Uterus (tissue), 4 donors: Measurements from ENCODE around the gene ELL3. TPM values are rescaled to one million over a fixed set of nuclear protein-coding genes. Genes with fewer than 3 reads are reported as not detected.

ENCODE experiments used
- DNase-seq, 2 donors: peaks; one replicate each; pipeline ENCODE4 v3.0.0-alpha.2; 2019 to 2020
- H3K27ac ChIP-seq, 2 donors: fragments of 200-600 bp; sonication (generic); 1 replicate in 1 of 2; 2 replicates in 1 of 2; pipeline ENCODE4 v1.5.1; 2016 to 2018
- H3K27me3 ChIP-seq, 2 donors: fragments of 200-600 bp; sonication (generic); one replicate each; pipeline ENCODE4 v1.5.1; 2018 to 2019; ENCODE audit warnings: control low read depth in 1 of 2
- H3K36me3 ChIP-seq, 2 donors: fragments of 200-600 bp; sonication (generic); one replicate each; pipeline ENCODE4 v1.5.1; 2019; ENCODE audit warnings: control low read depth in 1 of 2
- H3K4me1 ChIP-seq, 2 donors: fragments of 200-600 bp; sonication (generic); one replicate each; pipeline ENCODE4 v1.5.1; 2018 to 2019; ENCODE audit warnings: control low read depth in 1 of 2
- H3K4me3 ChIP-seq, 2 donors: fragments of 200-600 bp; sonication (generic); 1 replicate in 1 of 2; 2 replicates in 1 of 2; pipeline ENCODE4 v1.5.1; 2018 to 2019; ENCODE audit warnings: mild to moderate bottlenecking in 1 of 2
- H3K9me3 ChIP-seq, 2 donors: fragments of 200-600 bp; sonication (generic); one replicate each; pipeline ENCODE4 v1.5.1; 2019; ENCODE audit warnings: control low read depth in 1 of 2
- CTCF ChIP-seq, 4 experiments: fragments of 200-600 bp in 2 of 4; fragments of 450-650 bp in 2 of 4; sonication (generic) in 2 of 4; IDR thresholded peaks; one replicate each; pipeline ENCODE4 v1.5.1; 2016 to 2019; ENCODE audit warnings: antibody characterized with exemption in 4 of 4, mild to moderate bottlenecking in 2 of 4, moderate library complexity in 1 of 4
- POLR2A ChIP-seq, 2 donors: fragments of 450-650 bp; IDR thresholded peaks; one replicate each; pipeline ENCODE4 v1.6.1; 2016; ENCODE audit warnings: antibody characterized with exemption in 2 of 2, mild to moderate bottlenecking in 1 of 2, moderate library complexity in 1 of 2
- intact Hi-C: fragments of 100-400 bp; cut with DNase I; formaldehyde crosslinking; loops from one replicate; pipeline ENCODE4 v1.15.1; 2023; ENCODE audit warnings: low total_unique reads
- total RNA-seq, 4 donors: library from RNA; depleted of rRNA in 3 of 4; stranded (reverse); fragments of >200 nt in 3 of 4; gene quantifications; one replicate each; pipeline versions ENCODE4 v1.1.0 to v1.2.4, GENCODE V29; 2014 to 2023
- donor health status: DM: yes; HTN: yes; CAD: no.

The ELL3 gene
- total RNA-seq, 4 donors from 2014 or later: 0.59 to 9.6 (median 9.6) TPM; not detected in 1

- no peak overlapping the region for H3K4me3 ChIP-seq
- no peaks in the 10 kb centered on the region for H3K27me3 ChIP-seq
- no peaks in the 10 kb centered on the region for H3K36me3 ChIP-seq
- peaks cover 4 to 20% of the 10 kb centered on the region in 2 donors for H3K4me1 ChIP-seq
- TF ChIP-seq CTCF (IDR thresholded peaks at IDR 0.05) (no peak), POLR2A (IDR thresholded peaks at IDR 0.05) (no peak)
- no peaks in the 10 kb centered on the region for H3K9me3 ChIP-seq
- peak overlapping the region; percentile 13 to 97 for H3K27ac ChIP-seq
- intact Hi-C loops: no loop called here
- DNase-seq: no peak
Observed at GRCh38 chr15:43794269-43795037, 17.7 kb upstream of the ELL3 start.

GRCh38 chr15:43793647-43794046 lies 16.9 kb upstream of the ELL3 start:
- peak overlapping the region; percentile 97 for H3K27ac ChIP-seq
- intact Hi-C loops: no loop called here
- H3K36me3 ChIP-seq: no peaks in the 10 kb centered on the region
- no peaks in the 10 kb centered on the region for H3K27me3 ChIP-seq
- no peak for TF ChIP-seq POLR2A (IDR thresholded peaks at IDR 0.05)
- TF ChIP-seq CTCF (IDR thresholded peaks at IDR 0.05): no peak
- no peaks in the 10 kb centered on the region for H3K9me3 ChIP-seq
- DNase-seq: peak in 1 of 2 donors; percentile 24
- H3K4me3 ChIP-seq: peak overlapping the region; percentile 85 to 98
- peaks cover 4 to 20% of the 10 kb centered on the region in 2 donors for H3K4me1 ChIP-seq

- H3K9me3 ChIP-seq: no peaks in the 10 kb centered on the region
- DNase-seq: no peak
- H3K36me3 ChIP-seq: no peaks in the 10 kb centered on the region
- TF ChIP-seq POLR2A (IDR thresholded peaks at IDR 0.05): no peak
- TF ChIP-seq CTCF (IDR thresholded peaks at IDR 0.05): peak in 1 of 4 experiments; percentile 2
- H3K4me3 ChIP-seq: peak overlapping the region; percentile 85 to 98
- H3K27me3 ChIP-seq: no peaks in the 10 kb centered on the region
- H3K27ac ChIP-seq: peak overlapping the region; percentile 97
- intact Hi-C loops: no loop called here
- peaks cover 4 to 20% of the 10 kb centered on the region in 2 donors for H3K4me1 ChIP-seq
Observed at GRCh38 chr15:43792761-43793476, 16.2 kb upstream of the ELL3 start.

GRCh38 chr15:43791993-43792760 lies 15.4 kb upstream of the ELL3 start, which contains the start of gene SERF2:
Gene SERF2 (plus strand): TSS chr15:43792320. CDS start chr15:43792377, 57 bp downstream.
- no peaks in the 10 kb centered on the region for H3K9me3 ChIP-seq
- no peaks in the 10 kb centered on the region for H3K36me3 ChIP-seq
- TF ChIP-seq POLR2A (IDR thresholded peaks at IDR 0.05): peak; percentile 98 to 99
- TF ChIP-seq CTCF (IDR thresholded peaks at IDR 0.05): no peak
- peak within 1 kb of the TSS; percentile 85 to 98 for H3K4me3 ChIP-seq
- peaks cover 4 to 20% of the 10 kb centered on the region in 2 donors for H3K4me1 ChIP-seq
- H3K27me3 ChIP-seq: no peaks in the 10 kb centered on the region
- DNase-seq: peak; percentile 100
- H3K27ac ChIP-seq: peak within 1 kb of the TSS; percentile 97
- intact Hi-C loops: no loop called here
